GM20431 (cell line): ENCODE data around the gene LAG3.

Experiments used
- in situ Hi-C: fragments of 300-500 bp; cut with MseI, MboI; formaldehyde crosslinking; loops from one replicate; pipeline ENCODE4 v1.15.0; 2020; ENCODE audit warnings: low sequenced_read_pairs; ENCODE audit not compliant: unreplicated experiment

LAG3 gene

DNA sequence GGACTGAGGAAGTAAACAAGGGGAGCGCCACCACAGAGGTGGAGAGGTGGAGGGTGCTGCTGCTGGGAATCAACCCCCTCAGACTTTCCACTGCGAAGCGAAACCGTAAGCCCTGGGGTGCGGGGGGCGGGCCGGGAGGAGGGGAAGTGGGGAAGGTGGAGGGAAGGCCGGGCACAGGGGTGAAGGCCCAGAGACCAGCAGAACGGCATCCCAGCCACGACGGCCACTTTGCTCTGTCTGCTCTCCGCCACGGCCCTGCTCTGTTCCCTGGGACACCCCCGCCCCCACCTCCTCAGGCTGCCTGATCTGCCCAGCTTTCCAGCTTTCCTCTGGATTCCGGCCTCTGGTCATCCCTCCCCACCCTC, at the start of gene LAG3:
Gene LAG3, plus strand, starts transcription at position 190 of the 365 bp plus-strand sequence. CDS start 333 bp downstream, outside the sequence.
- in situ Hi-C loops = no loop called here

GRCh38 chr12:6722863-6723262, 49.5 kb upstream of the LAG3 start:
- in situ Hi-C loops = no loop called here

- in situ Hi-C loops = no loop called here
Observed at GRCh38 chr12:6723607-6724408, 48.5 kb upstream of the LAG3 start, which contains the start of gene COPS7A. COPS7A (plus strand) TSS chr12:6724046; CDS start chr12:6724657, 611 bp downstream.

DNA sequence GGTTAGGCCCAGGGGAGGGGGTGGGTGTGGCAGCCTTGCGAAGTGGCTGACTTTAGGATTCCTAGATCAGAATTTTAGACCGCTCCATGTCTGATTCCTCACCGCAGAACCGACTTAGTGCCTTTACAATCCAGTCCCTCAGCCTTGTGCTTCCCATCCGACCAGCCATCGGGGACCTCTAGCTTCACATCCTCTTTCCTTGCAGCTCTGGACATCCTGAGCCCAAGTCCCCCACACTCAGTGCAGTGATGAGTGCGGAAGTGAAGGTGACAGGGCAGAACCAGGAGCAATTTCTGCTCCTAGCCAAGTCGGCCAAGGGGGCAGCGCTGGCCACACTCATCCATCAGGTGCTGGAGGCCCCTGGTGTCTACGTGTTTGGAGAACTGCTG, 47.9 kb upstream of the LAG3 start:
- in situ Hi-C loops = no loop called here

DNA sequence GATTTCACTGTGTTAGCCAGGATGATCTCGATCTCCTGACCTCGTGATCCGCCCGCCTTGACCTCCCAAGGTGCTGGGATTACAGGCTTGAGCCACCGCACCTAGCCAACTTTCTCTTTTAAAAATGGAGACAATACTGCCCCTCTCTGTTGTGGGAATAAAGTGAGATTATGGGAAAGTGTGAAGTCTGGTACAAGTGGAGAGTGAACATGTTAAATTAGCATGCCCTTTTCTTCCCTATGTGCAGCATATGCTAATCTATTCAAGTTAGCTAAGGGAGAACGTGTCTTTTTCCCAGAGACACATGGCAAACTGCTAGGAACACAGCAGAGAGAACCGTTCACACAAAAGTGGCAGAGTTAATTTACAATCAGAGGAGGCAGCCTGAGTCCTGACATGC, 47.0 kb upstream of the LAG3 start:
- in situ Hi-C loops = loop anchor here (25.0 kb wide), 1 partner anchor 112 kb away; the partner anchor contains the start of genes GNB3 and P3H3

- in situ Hi-C loops = loop anchor here (25.0 kb wide), 1 partner anchor 108 kb away; the partner anchor contains the start of genes GNB3 and P3H3
Observed at GRCh38 chr12:6729186-6729585, 43.1 kb upstream of the LAG3 start.

DNA sequence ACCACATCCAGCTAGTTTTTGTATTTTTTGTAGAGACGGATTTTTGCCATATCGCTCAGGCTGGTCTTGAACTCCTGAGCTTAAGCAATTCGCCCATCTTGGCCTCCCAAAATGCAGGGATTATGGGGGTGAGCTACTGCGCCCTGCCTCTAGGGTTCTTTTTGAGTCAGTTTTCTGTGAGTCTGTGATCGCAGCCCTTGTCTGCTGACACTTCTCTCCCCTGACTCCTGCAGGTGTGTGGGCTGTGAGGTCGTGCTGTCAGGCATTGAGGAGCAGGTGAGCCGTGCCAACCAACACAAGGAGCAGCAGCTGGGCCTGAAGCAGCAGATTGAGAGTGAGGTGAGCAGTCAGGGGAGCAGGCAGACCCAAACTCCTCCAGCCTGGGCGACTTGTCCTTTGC, 42.2 kb upstream of the LAG3 start:
- in situ Hi-C loops = loop anchor here (25.0 kb wide), 1 partner anchor 107 kb away; the partner anchor contains the start of genes GNB3 and P3H3

DNA sequence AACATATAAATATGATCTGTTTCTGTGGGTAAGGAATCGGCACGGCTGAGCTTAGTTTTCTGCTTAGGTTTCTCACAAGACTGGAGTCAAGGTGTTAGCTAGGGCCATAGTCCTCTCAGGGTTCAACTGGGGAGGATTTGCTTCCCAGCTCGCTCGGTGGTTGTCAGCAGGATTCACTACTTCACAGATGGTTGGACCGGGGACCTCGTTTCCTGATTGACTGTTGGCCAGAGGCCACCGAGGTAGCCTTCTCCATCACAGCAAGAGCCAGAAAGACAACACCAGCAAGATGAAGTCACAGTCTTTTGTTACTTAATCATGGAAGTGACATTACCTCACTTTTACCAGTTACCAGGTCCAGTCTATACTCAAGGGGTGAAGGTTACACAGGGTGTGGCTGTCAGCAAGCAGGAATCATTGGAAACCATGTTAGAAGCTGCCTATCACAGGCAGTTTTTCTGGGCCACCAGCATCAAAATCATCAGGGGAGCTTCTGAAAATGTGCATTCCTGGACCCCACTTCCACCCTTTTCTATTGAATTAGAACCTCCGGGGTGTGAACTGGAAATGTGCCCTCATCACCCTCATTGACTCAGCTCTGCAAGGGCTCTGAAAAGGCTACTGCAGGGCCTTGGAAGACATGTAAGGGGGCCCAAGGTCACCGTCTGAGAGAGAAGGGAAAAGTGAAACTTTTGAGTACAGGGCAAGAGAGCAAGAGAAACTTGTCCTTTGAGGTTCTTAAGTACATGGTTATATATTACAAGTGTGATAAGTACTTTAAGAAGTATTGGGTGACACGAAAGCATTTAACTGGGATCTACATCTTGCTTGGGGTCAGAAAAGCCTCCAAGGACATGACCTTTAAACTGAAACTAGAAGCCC, 37.6 kb upstream of the LAG3 start:
- in situ Hi-C loops = loop anchor here (25.0 kb wide), 1 partner anchor 103 kb away; the partner anchor contains the start of genes GNB3 and P3H3

DNA sequence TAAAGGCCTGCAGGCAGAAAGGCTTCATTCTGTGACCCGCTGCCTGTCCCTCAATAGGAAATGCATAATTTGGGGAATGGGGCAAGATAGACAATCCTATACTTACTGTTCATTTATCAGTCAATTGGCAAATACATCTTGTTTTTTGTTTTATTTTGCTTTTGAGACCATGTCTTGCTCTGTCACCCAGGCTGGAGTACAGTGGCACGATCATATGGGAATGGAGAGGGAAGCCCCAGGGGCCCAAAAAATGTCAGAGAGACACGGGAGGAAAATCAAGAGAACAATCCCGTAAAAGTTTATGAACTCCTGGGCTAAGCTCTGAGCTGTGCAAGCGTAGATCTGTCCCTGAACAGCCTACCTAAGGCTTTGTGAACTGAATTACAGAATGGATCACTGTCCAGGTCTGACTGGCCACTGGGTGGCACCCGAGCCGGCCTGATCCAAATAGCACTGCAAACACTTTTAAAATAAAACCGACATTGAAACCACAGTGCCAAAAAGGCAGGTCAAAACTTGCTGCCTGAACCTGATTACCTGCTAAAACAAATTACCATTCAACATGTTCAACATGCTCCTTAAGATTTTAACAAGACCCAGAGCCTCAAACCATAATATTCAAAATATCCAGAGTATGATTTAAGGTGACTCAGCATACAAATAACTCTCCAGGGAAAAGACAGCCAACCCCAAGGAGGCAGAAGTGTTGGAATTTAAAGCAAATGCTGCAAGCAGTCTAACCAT, 36.7 kb upstream of the LAG3 start:
- in situ Hi-C loops = loop anchor here (25.0 kb wide), 1 partner anchor 102 kb away; the partner anchor contains the start of genes GNB3 and P3H3

DNA sequence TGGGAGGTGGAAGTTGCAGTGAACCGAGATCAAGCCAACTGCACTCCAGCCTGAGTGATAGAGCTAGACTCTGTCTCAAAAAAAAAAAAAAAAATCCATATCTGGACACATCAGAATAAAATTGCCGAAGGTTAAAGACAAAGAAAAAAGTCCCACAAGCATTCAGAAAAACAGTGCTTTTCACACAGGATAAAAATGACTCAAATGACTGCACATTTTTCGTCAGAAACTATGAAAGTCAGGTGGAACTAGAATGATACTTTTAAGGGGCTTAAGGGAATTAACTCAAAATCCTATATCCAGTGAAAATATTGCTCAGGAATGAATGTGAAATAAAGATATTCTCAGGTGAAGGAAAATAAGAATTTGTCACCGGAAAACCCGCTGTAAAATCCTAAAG, 35.6 kb upstream of the LAG3 start:
- in situ Hi-C loops = loop anchor here (25.0 kb wide), 1 partner anchor 101 kb away; the partner anchor contains the start of genes GNB3 and P3H3

- in situ Hi-C loops = loop anchor here (25.0 kb wide), 1 partner anchor 95 kb away; the partner anchor contains the start of genes GNB3 and P3H3
Observed at GRCh38 chr12:6742080-6742479, 30.2 kb upstream of the LAG3 start.

DNA sequence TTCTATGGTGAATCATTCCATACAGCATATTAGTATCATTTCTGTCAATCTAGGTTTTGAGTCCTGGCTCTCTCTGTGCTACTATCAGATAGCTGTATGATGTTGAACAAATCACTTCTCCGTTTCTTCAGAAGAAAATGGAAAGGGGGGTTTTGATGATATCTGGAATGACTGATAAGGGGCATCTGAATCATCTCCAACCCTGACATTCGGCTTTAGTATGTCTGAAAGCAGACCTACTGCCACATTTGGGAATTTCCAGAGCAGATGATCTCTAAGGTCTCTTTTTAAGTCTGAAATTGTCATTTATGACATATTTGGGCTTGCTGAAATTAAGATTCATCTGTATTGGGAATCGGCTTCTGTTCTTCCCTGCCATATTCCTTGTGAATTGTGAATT, 29.5 kb upstream of the LAG3 start:
- in situ Hi-C loops = loop anchor here (25.0 kb wide), 1 partner anchor 94 kb away; the partner anchor contains the start of genes GNB3 and P3H3

- in situ Hi-C loops = loop anchor here (25.0 kb wide), 1 partner anchor 94 kb away; the partner anchor contains the start of genes GNB3 and P3H3
Observed at GRCh38 chr12:6743300-6743699, 29.0 kb upstream of the LAG3 start.

DNA sequence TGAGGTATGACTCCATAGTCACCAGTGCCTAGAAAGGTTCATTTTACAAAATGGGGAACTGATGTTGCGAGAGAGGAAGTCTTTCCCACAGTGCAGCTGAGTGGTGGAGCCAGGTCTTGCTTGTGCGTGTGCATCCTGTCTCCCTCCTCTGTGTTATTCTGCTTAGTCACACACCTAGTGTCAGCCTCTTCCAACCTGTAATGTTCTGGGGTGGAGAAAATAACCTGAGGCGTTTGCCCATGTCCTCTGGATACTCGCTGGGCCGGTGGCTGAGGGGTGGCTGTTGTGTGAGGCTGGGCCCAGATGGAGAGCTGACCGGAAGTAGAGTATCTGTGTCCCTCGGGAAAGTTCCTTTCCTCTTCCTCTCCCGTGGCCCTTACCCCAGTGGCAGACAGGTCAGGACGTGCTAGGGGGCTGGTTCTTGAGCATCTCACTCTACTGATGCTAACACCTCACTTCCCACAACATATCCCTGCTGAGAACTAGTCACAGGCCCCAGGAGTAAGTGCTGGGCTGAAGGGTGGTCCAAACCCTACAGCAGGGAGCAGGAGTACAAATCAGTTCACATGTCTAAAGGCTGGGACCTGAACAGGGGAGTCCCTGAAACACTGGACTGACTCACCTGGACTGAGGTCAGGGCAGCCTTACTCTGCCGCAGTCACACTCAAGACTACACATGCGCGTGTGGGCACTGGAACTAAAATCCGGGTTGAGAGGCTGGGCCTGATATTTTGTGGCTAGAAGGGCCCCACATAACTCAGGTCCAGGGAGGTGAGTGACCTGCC, 26.4 kb upstream of the LAG3 start:
- in situ Hi-C loops = loop anchor here (25.0 kb wide), 1 partner anchor 91 kb away; the partner anchor contains the start of genes GNB3 and P3H3

GRCh38 chr12:6747216-6747615, 25.1 kb upstream of the LAG3 start:
- in situ Hi-C loops = loop anchor here (25.0 kb wide), 1 partner anchor 90 kb away; the partner anchor contains the start of genes GNB3 and P3H3

DNA sequence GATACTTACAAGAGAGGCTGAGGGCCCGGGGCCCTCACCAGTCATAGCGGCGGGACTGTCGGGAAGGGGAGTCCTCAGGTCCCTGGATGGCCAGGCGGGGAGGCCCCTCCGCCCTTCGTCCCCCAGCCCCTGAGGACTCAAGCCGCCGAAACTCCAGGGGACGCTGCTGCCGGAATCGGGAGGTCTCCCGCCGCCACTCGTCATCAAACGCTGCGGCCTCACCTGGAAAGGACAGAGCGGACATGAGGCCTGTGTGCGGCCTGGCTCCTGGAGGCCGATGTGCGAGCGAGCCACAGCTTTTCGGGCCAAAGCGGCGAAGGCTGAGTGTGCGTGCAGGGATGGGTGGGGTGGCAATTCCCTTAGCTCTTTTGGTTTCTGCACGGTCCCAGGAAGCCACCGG, 23.6 kb upstream of the LAG3 start:
- in situ Hi-C loops = loop anchor here (25.0 kb wide), 1 partner anchor 89 kb away; the partner anchor contains the start of genes GNB3 and P3H3

- in situ Hi-C loops = no loop called here
Observed at GRCh38 chr12:6750506-6750905, 21.8 kb upstream of the LAG3 start.

- in situ Hi-C loops = no loop called here
Observed at GRCh38 chr12:6751767-6752166, 20.6 kb upstream of the LAG3 start.
